A204.1 (cell line): ENCODE results near the gene HSPA1B.
"Not testable (repeated sequence)": the region's sequence is repeated elsewhere in the genome, so short reads cannot be mapped to it uniquely, and the experiment has no call there.

Experiments used
- FAIRE-seq: peaks from 2 replicates; lab custom pipeline; 2012; peaks lifted over from hg19 to GRCh38; lab: Jason Lieb, UNC

Gene HSPA1B

DNA sequence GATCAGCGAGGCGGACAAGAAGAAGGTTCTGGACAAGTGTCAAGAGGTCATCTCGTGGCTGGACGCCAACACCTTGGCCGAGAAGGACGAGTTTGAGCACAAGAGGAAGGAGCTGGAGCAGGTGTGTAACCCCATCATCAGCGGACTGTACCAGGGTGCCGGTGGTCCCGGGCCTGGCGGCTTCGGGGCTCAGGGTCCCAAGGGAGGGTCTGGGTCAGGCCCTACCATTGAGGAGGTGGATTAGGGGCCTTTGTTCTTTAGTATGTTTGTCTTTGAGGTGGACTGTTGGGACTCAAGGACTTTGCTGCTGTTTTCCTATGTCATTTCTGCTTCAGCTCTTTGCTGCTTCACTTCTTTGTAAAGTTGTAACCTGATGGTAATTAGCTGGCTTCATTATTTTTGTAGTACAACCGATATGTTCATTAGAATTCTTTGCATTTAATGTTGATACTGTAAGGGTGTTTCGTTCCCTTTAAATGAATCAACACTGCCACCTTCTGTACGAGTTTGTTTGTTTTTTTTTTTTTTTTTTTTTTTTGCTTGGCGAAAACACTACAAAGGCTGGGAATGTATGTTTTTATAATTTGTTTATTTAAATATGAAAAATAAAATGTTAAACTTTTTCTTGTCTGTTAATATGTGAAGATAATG lies 2.2 kb downstream of the HSPA1B start:
- peak; percentile 80 for FAIRE-seq

DNA sequence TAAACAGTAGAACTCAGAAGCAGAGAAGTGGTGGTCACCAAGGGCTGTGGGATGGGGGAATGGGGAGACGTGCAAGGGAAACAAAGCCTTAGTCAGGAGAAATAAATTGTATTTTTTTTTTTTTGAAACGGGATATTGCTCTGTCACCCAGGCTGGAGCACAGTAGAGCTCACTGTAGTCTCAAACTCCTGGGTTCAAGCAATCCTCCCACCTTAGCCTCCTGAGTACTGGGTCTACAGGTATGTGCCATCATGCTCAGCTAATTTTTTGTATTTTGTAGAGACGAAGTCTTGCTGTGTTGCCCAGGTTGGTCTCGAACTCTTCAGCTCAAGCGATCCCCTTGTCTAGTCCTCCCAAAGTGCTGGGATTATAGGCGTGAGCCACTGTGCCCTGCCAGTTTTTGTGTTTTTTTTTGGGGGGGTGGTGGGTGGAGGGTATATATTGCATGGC lies 3.4 kb downstream of the HSPA1B start:
- no peak for FAIRE-seq

DNA sequence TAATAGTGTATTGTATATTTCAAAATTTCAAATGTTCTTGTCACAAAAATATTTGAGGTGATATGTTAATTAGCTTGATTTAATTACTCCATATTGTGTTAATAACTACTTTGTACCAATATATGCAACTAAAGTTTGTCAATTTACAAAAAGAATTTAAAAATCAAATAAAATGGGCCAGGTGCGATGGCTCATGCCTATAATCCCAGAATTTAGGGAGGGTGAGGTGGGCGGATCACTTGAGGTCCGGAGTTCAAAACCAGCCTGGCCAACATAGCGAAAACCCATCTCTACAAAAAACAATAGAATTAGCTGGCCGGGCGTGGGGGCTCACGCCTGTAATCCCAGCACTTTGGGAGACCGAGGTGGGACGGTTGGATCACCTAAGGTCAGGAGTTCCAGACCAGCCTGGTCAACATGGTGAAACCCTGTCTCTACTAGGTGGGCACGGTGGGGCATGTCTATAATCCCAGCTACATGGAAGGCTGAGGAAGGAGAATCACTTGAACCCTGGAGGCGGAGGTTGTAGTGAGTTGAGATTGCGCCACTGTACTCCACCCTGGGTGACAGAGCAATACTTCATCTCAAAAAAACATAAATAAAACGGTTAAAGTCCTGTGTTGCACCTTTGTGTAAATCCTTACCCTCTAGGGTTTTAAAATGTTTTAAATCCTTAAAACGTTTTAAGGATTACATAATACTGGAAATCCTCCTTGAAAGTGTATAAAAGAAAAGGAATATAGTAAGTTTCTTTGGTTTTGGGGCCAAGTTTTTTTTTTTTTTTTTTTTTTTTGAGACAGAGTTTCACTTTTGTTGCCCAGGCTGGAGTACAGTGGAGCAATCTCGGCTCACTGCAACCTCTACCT lies 4.0 kb downstream of the HSPA1B start:
- FAIRE-seq, result no peak

- FAIRE-seq, result peak; percentile 60
Observed at GRCh38 chr6:31834367-31835250, 7.1 kb downstream of the HSPA1B start.

- no peak for FAIRE-seq
Observed at GRCh38 chr6:31836047-31836473, 8.5 kb downstream of the HSPA1B start.

DNA sequence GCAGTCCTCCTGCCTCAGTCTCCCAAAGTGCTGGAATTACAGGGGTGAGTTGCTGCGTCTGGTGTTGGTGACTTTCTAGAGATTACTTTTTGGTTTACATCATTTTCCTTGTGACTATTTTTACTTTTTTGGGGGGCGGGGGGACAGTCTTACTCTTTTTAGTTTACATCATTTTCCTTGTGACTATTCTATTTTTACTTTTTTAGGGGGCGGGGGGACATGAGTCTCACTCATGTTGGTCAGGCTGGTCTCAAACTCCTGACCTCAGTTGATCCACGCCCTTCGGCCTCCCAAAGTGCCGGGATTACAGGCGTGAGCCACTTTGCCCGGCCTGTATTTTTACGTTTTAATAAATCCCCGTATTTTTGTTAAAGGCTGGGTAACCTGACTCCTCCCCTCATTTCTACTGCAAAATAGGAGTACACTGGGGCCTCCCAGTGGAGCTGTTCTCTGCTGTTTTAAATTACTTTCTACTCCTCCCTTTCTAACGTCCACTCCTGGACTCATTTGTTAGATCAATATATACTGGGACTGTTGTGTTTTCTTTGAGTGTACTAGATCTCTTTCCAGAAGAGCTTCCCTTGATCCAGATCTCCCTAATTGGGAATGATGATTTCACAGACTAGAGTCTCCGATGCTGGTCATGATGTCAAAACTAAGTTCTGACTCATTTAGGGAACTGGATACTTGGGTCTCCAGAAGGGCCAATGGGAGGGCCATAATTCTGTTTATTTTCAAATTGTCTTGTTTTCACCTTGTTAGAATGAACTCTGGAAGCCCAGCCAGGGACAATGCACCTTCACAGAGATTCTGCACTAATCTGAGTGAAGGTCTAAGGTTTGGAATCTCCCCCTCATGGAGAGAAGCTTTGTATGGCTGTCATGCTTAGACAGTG lies 9.2 kb downstream of the HSPA1B start:
- FAIRE-seq, result no peak

- FAIRE-seq, result no peak
Observed at GRCh38 chr6:31837369-31838113, 10.0 kb downstream of the HSPA1B start.

GRCh38 chr6:31838114-31838553 lies 10.6 kb downstream of the HSPA1B start:
- not testable (repeated sequence) for FAIRE-seq

DNA sequence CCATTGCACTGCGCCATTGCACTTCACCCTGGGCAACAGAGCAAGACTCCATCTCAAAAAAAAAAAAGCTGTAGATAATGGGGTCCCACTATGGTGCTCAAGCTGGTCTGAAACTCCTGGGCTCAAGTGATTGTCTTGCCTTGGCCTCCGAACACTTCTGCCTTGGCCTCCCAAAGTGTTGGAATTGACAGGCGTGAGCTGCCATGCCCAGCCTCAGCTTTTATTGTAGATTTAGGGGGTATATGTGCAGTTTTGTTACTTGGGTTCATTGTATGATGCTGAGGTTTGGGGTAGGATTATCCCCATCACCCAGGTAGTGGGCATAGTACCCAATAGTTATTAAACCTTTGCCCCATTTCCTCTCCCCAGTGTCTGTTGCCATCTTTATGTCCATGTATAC lies 11.4 kb downstream of the HSPA1B start:
- FAIRE-seq, result no peak

- not testable (repeated sequence) for FAIRE-seq
Observed at GRCh38 chr6:31839779-31840126, 12.2 kb downstream of the HSPA1B start.

DNA sequence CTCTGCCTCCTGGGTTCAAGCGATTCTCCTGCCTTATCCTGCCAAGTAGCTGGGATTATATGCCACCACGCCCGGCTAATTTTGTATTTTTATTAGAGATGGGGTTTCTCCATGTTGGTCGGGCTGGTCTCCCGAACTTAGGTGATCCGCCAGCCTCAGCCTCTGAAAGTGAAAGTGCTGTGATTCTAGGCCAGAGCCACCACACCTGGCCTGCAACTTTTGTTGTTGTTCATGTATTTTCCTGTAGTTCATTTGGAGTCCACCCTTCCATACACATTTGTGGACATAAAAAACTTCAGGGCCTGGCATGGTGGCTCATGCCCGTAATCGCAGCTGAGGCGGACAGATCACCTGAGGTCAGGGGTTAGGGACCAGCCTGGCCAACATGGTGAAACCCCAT lies 14.5 kb downstream of the HSPA1B start:
- FAIRE-seq, result no peak

DNA sequence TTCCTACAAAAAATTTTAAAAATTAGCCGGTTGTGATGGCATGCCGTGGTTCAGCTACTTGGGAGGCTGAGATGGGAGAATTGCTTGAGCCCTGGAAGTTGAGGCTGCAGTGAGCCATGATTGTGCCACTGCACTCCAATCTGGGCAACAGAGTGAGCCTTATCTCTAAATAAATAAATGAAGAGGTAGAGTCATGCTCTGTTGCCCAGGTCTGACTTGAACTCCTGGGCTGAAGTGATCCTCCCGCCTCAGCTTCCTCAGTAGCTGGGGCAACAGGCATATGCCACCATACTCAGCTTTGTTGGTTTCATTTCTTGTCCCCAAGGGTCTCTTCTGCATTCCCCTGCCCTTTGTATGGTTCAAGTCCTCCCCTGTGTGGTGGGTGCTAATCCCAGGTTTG lies 17.0 kb downstream of the HSPA1B start:
- no peak for FAIRE-seq

- FAIRE-seq, result no peak
Observed at GRCh38 chr6:31847276-31847978, 19.9 kb downstream of the HSPA1B start.

- no peak for FAIRE-seq
Observed at GRCh38 chr6:31850765-31851484, 23.4 kb downstream of the HSPA1B start.

DNA sequence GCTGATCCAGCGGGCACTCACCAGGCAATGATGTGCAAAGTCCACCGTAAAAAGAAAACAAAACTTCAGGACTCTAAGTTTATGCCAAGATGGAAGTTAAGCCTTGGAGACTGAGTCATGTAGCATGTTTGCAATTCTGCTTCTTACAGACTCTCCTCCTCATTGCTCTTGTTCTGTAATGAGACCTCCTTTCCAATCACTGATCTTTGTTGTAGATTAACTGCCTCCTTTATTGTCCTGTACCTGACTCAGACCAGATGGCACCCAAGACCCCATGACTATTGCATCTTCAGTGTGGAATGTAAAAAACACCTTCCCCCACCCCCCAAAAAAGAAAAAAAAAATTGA lies 23.9 kb downstream of the HSPA1B start:
- FAIRE-seq, result no peak

DNA sequence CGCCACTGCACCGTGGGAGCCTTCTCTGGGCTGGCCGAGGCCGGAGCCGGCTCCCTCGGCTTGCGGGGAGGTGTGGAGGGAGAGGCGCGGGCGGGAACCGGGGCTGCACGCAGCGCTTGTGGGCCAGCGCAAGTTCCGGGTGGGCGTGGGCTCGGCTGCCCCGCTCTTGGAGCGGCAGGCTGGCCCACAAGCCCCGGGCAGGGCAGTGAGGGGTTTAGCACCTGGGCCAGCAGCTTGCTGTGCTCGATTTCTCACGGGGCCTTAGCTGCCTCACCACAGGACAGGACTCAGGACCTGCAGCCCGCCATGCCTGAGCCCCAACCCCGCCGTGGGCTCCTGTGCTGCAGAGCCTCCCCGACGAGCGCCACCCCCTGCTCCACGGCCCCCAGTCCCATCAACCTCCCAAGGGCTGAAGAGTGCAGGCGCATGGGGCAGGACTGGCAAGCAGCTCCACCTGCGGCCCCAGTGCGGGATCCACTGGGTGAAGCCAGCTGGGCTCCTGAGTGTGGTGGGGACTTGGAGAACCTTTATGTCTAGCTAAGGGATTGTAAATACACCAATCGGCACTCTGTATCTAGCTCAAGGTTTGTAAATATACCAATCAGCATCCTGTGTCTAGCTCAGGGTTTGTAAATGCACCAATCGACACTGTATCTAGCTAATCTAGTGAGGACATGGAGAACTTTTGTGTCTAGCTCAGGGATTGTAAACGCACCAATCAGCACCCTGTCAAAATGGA lies 24.6 kb downstream of the HSPA1B start:
- FAIRE-seq, result not testable (repeated sequence)

DNA sequence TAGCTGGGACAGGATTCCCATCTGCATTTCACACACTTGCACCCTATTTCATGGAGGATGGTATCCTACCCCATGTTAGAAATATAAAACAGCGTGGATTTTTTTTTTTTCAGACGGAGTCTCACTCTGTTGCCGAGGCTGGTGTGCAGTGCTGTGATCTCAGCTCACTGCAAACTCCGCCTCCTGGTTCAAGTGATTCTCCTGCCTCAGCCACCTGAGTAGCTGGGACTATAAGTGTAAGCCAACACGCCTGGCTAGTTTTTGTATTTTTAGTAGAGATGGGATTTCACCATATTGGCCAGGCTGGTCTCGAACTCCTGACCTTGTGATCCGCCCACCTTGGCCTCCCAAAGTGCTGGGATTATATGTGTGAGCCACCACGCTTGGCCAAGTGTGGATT lies 30.2 kb downstream of the HSPA1B start:
- FAIRE-seq, result not testable (repeated sequence)

GRCh38 chr6:31858707-31859106 lies 31.2 kb downstream of the HSPA1B start:
- no peak for FAIRE-seq

- FAIRE-seq, result no peak
Observed at GRCh38 chr6:31859923-31860322, 32.4 kb downstream of the HSPA1B start.
